ENCODE data around the gene KRTAP4-7.

- no peak for TF ChIP-seq CTCF (IDR thresholded peaks at IDR 0.05; ENCODE audit: insufficient read depth, low read length, poor library complexity, severe bottlenecking)
- no peak for TF ChIP-seq EZH2phosphoT487 (conservative IDR thresholded peaks at IDR 0.05; ENCODE audit: low read length)
Observed at GRCh38 chr17:41067281-41067680, 16.7 kb upstream of the KRTAP4-7 start.

Data from SU-DHL-6 (cell line).